Skeletal muscle cell (primary cell): Measurements from ENCODE around the gene LPIN2.
"Not testable (repeated sequence)": the region's sequence is repeated elsewhere in the genome, so short reads cannot be mapped to it uniquely, and the experiment has no call there.

ENCODE experiments used
- DNase-seq: peaks from one replicate; pipeline ENCODE4 v3.0.0-alpha.2; 2010; ENCODE audit warnings: low read depth
- H3K4me3 ChIP-seq: 2 replicates; pipeline ENCODE4 v1.5.1; 2011; ENCODE audit warnings: low read depth, mild to moderate bottlenecking, control low read depth, low read length, moderate library complexity

The LPIN2 gene

GRCh38 chr18:3046216-3046808 lies 33.4 kb upstream of the LPIN2 start:
- H3K4me3 ChIP-seq = no peak overlapping the region
- DNase-seq = no peak

DNA sequence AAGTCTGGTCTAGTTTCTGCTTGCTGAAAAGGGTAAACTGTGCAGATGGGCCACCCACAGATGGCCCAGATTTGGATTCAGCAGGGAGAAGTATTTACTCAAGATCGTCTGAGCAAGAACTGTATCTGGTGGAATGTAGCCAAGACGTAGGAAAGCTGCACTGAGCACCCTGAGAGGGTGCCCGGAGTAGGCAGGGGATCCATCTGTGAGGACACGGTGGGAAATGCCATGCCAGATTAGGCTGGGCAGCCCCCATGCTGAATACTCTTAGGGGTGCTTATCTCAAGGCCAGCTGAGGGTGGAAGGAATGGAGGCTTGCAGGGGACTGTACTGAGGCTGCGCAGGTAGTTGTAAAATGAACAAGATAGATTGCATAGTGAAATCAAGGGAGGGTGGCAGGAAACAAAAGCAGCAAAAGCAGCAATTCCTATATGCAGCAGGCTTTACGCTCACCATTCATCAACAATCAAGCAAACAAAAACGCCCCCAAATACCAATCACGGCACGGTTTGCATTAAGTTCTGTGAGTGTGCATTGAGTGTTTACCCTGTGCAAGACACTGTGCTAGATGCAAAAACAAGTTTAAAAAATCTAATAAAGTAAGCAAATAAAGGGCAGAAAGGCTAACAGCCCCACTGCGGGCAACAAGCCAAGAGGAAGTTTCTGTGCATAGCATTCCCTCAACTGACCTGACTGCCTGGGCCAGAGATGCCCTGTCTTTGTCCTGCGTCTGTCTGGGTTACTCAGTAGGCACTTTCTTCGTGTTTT lies 32.2 kb upstream of the LPIN2 start:
- no peak for DNase-seq
- no peak overlapping the region for H3K4me3 ChIP-seq

- H3K4me3 ChIP-seq = no peak overlapping the region
- no peak for DNase-seq
Measured at GRCh38 chr18:3042379-3042778, 29.4 kb upstream of the LPIN2 start.

DNA sequence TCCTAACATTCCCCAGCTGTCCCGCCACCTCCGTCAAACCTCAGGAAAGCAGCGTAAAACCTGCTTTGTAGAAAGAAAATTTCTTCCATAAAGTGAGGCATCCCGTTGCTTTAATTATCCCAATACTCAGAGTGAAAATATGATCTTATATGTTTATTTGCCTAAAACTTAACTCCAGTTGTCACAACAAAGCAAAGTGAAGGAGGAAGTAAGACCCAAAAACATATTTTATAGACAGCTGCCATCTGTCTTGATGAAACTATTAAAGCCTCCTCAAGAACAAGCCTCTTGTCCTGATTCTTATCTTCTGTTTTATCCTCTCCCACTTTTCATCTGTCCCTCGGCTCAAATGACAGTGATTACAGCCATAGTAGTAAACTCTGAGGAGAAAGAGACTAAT lies 28.9 kb upstream of the LPIN2 start:
- no peak for DNase-seq
- H3K4me3 ChIP-seq = no peak overlapping the region

GRCh38 chr18:3040881-3041280 lies 27.9 kb upstream of the LPIN2 start:
- no peak overlapping the region for H3K4me3 ChIP-seq
- no peak for DNase-seq

DNA sequence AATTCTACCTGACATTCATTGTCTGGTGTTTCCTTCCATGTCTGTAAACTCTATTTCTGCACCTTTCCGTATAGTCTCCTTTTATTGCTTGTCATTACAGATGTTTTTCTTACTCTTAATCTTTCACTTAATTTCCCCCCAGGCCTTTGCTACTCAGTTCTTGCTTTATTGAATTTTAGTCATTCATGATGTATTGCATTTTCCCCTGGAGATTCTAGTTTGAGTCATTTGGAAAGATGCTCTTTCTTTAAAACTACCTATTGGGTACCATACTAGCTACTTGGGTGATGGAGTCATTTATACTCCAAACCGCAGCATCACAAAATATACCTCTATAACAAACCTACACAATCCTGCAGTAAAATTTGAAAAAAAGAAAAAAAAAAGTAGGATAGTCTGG lies 27.2 kb upstream of the LPIN2 start:
- DNase-seq = no peak
- H3K4me3 ChIP-seq = no peak overlapping the region

- no peak overlapping the region for H3K4me3 ChIP-seq
- peak; percentile 45 for DNase-seq
Measured at GRCh38 chr18:3037423-3037915, 24.5 kb upstream of the LPIN2 start.

DNA sequence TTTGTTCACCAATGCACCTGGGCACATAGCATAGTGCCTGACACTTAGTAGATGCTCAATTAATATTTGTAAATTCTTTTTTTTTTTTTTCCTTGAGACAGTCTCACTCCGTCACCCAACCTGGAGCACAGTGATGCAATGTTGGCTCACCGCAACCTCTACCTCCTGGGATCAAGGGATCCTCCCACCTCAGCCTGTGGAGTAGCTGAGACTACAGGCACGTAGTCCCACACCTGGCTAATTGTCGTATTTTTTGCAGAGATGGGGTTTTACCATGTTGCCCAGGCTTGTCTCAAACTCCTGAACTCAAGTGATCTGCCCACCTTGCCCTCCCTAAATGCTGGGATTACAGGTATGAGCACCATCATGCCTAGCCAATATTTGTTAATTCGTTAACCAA lies 23.2 kb upstream of the LPIN2 start:
- DNase-seq = no peak
- H3K4me3 ChIP-seq = no peak overlapping the region

DNA sequence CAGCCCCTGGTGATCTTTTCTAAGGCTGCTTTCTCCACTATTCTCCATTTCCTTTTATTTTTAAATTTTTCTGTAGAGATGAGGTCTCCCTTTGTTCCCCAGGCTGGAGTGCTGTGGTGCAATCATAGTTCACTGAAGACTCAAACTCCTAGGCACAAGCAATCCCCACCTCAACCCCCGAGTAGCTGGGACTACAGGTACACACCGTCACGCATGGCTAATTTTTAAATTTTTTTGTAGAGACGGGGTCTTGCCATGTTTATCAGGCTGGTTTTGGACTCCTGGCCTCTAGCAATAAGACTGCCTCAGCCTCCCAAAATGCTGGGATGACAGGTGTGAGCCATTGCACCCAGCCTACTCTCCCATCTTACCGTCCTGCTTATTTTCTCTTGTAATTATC lies 22.7 kb upstream of the LPIN2 start:
- no peak overlapping the region for H3K4me3 ChIP-seq
- DNase-seq = no peak

- no peak overlapping the region for H3K4me3 ChIP-seq
Measured at GRCh38 chr18:3032721-3033120, 19.8 kb upstream of the LPIN2 start.

DNA sequence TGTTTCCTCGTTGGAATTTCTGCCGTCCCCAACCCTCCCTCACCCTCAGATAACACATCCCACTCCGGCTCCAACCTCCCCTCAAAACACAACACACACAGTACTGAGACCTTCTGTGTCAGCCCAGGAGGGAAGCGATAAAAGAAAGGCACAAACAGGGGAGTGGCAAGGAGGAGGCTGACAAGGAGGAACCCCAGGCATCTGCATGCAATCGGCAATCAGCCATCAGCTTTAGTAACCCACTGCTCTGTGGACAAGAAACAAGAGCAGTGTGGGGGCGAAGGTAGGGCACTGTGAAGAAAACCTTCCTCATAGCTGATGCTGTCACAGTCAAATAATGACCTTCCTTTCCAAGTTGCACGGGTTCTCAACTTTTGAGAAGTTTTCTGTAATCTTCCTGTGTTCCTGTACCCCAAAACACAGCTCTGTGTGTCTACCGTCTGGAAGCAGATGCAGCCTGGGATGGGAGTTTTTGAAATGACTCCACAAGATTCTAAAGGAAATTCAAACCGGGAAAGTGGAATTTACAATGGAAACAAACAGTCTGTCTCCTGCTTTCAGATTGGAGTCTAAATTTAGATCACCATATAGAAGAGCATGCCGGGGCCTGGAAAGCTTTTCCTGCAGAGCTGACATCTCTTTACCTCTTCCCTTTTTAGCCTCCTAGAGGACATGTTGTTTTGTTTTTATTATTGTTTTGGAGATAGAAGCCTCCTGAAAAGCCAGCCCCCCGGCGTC lies 16.4 kb upstream of the LPIN2 start:
- DNase-seq = no peak
- no peak overlapping the region for H3K4me3 ChIP-seq

More at GRCh38 chr18:3032721-3033120, 19.8 kb upstream of the LPIN2 start:
- no peak for DNase-seq

GRCh38 chr18:3028115-3028514 lies 15.2 kb upstream of the LPIN2 start:
- H3K4me3 ChIP-seq, DNase-seq: not testable (repeated sequence)

DNA sequence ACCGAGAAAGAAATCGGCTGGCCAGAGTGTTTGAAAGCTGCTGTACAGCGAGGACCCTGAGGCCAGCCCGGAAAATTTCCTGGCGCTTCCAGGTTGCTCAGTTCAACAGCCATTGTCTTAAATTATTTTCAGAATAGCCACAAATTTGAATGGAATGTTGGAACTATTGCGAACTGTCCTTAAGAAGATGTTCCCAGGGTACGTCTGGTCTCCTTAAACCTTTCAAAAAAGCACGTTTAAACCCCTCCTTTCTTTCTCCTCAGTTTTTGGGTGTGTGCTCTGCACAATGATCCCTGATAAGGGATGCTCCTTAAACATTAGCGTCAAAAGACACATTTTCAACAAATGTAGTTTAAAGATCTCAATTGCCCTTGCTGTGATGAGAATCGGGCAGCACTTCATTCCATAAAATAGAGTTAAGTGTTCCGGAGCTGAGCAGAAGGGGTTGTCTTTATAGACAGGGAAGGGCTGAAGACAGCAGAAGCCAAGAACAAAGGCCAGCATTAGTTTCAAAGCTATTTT lies 14.5 kb upstream of the LPIN2 start:
- no peak overlapping the region for H3K4me3 ChIP-seq
- no peak for DNase-seq

GRCh38 chr18:3025544-3025943 lies 12.6 kb upstream of the LPIN2 start:
- H3K4me3 ChIP-seq = no peak overlapping the region
- no peak for DNase-seq

- not testable (repeated sequence) for DNase-seq, H3K4me3 ChIP-seq
Measured at GRCh38 chr18:3023603-3024002, 10.7 kb upstream of the LPIN2 start.

GRCh38 chr18:3016585-3017297 lies 3.8 kb upstream of the LPIN2 start:
- no peak overlapping the region for H3K4me3 ChIP-seq
- no peak for DNase-seq

DNA sequence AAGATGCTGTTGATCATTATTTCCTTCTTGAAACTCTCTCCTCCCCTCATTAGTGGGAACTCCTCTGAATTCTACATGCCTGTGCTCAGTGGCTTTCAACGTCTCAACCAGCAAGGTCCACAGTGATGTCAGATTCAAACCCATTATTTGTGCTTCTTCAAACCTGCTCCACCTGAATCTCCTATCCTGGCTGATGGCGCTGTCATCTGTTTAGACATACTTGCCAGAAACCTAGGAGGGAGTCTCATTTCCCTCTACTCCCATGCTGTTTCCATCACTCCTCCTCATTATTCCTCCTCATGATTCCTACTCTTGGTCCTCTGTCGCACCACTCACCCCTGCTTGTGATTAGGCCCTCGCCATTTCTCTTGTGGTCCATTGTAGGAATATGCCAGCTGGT lies 2.9 kb upstream of the LPIN2 start:
- DNase-seq = no peak
- no peak overlapping the region for H3K4me3 ChIP-seq

DNA sequence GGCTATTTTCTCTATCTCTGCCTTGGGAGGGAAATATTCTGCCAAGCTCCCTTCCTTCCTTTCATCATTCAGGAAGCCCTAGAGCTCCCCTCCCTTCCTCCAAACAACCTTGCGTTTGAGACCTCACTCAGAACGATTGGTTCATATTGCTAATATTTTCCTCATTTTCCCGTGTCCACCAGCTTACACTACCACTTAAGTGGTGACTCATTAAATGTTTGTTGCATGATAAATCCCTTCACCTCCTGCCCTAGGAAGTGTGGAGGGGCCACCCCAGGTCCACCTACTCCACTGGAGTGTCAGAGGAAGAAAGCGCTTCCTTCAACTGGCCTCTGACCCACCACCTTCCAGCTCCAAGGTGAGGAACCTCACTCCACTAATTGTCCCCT lies 2.3 kb upstream of the LPIN2 start:
- H3K4me3 ChIP-seq = no peak overlapping the region
- DNase-seq = no peak

- DNase-seq = no peak
- no peak overlapping the region for H3K4me3 ChIP-seq
Measured at GRCh38 chr18:3014503-3015203, 1.7 kb upstream of the LPIN2 start.
